GM21825 (cell line): ENCODE results near the gene DECR2.
"Not testable (repeated sequence)": the region's sequence is repeated elsewhere in the genome, so short reads cannot be mapped to it uniquely, and the experiment has no call there.

Source experiments
- ATAC-seq: cut with Tn5 transposase; IDR thresholded peaks from one replicate; pipeline ENCODE4 v1.9.1; 2021; ENCODE audit warnings: mild to moderate bottlenecking, moderate library complexity; ENCODE audit not compliant: unreplicated experiment

Gene DECR2

GRCh38 chr16:378821-379182 lies 22.9 kb upstream of the DECR2 start:
- ATAC-seq: no peak

- ATAC-seq: no peak
These were observed 22.3 kb upstream of the DECR2 start for GRCh38 chr16:379183-379960.

GRCh38 chr16:379961-380761 lies 21.5 kb upstream of the DECR2 start:
- no peak for ATAC-seq

- ATAC-seq: peak; percentile 2
These were observed 21.0 kb upstream of the DECR2 start for GRCh38 chr16:380762-381011.

GRCh38 chr16:381012-381788 lies 20.5 kb upstream of the DECR2 start:
- peak; percentile 17 for ATAC-seq

GRCh38 chr16:381789-382717 lies 19.6 kb upstream of the DECR2 start, which contains the start of gene PGAP6:
PGAP6 (minus strand) TSS chr16:381978; CDS start chr16:381821, 157 bp downstream.
- ATAC-seq: peak; percentile 40

GRCh38 chr16:383326-384051 lies 18.2 kb upstream of the DECR2 start:
- peak; percentile 38 for ATAC-seq

- no peak for ATAC-seq
These were observed 15.0 kb upstream of the DECR2 start for GRCh38 chr16:386641-387156.

GRCh38 chr16:387761-388666 lies 13.7 kb upstream of the DECR2 start:
- ATAC-seq: not testable (repeated sequence)

- ATAC-seq: no peak
These were observed 12.3 kb upstream of the DECR2 start for GRCh38 chr16:389352-389751.

GRCh38 chr16:391885-392335 lies 9.8 kb upstream of the DECR2 start:
- no peak for ATAC-seq

GRCh38 chr16:392450-393030 lies 9.1 kb upstream of the DECR2 start:
- ATAC-seq: no peak

GRCh38 chr16:396199-396598 lies 5.5 kb upstream of the DECR2 start:
- no peak for ATAC-seq

GRCh38 chr16:396605-397004 lies 5.1 kb upstream of the DECR2 start:
- no peak for ATAC-seq

- ATAC-seq: no peak
These were observed 4.5 kb upstream of the DECR2 start, which contains the start of gene NME4 for GRCh38 chr16:397135-397661. NME4 (plus strand) TSS chr16:397199; CDS start chr16:397223, 24 bp downstream.

GRCh38 chr16:397736-398332 lies 3.9 kb upstream of the DECR2 start:
- ATAC-seq: no peak

GRCh38 chr16:398561-399339 lies 2.9 kb upstream of the DECR2 start:
- ATAC-seq: no peak
